SU-DHL-6 (cell line): ENCODE measurements around the gene WDR18.

Experiments used
- CTCF ChIP-seq: fragments of 200-600 bp; sonication (generic); IDR thresholded peaks from one replicate; pipeline ENCODE4 v1.5.1; 2017; ENCODE audit warnings: antibody characterized with exemption, mild to moderate bottlenecking, low read length, moderate library complexity; ENCODE audit not compliant: insufficient read depth, poor library complexity, severe bottlenecking
- EZH2phosphoT487 ChIP-seq: fragments of 200-600 bp; sonication (generic), shearing (Covaris generic); conservative IDR thresholded peaks from 2 replicates; pipeline ENCODE4 v1.6.1; 2018; ENCODE audit warnings: mild to moderate bottlenecking, antibody characterized with exemption, low read length, moderate library complexity, mixed read lengths

GRCh38 chr19:1008268-1009040, 24.3 kb downstream of the WDR18 start:
- TF ChIP-seq CTCF (no peak), EZH2phosphoT487 (no peak)
